Rectal smooth muscle tissue (tissue), 1 donor: Measurements from ENCODE around the gene ELOVL4.

ENCODE experiments used
- H3K27ac ChIP-seq: one replicate; pipeline ENCODE4 v1.7.0; 2013; ENCODE audit warnings: low read depth, low read length, inconsistent platforms
- H3K27me3 ChIP-seq: one replicate; pipeline ENCODE4 v1.7.0; 2013; ENCODE audit warnings: low read length; ENCODE audit not compliant: control insufficient read depth, insufficient read depth
- H3K36me3 ChIP-seq: one replicate; pipeline ENCODE4 v1.7.0; 2013; ENCODE audit warnings: low read length; ENCODE audit not compliant: control insufficient read depth, insufficient read depth
- H3K4me1 ChIP-seq: one replicate; pipeline ENCODE4 v1.7.0; 2013; ENCODE audit warnings: low read length; ENCODE audit not compliant: control insufficient read depth, insufficient read depth
- H3K4me3 ChIP-seq: one replicate; pipeline ENCODE4 v1.7.0; 2013; ENCODE audit warnings: low read length
- H3K9ac ChIP-seq: one replicate; pipeline ENCODE4 v1.7.0; 2013; ENCODE audit warnings: low read length

ELOVL4 gene

GRCh38 chr6:79947191-79948186, at the start of gene ELOVL4:
TSS of gene ELOVL4 (minus strand) at chr6:79947553. CDS start at chr6:79947279, 274 bp downstream.
- Histone ChIP-seq H3K27me3 (no peaks in the 10 kb centered on the region), H3K36me3 (no peaks in the 10 kb centered on the region), H3K4me1 (no peaks in the 10 kb centered on the region), H3K27ac (no peak within 1 kb of the TSS), H3K9ac (no peak within 1 kb of the TSS), H3K4me3 (peak within 1 kb of the TSS; percentile 70)

DNA sequence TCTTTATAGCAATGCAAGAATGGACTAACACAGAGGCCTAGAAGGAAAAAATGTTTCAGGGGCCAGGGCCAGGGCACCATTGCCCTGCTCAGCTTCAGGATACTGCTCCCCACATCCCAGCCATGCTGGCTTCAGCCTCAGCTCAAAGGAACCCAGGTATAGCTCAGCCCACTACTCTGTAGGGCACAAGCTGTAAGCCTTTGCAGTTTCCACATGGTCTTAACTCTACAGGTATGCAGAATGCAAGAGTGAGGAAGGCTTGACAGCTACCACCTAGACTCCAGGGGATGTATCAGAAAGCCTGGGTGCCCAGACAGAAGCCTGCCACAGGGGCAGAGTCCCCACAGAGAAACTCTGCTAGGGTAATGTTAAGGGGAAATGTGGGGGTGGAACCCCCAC, 46.6 kb upstream of the ELOVL4 start:
- no peaks in the 10 kb centered on the region for H3K4me1 ChIP-seq
- H3K36me3 ChIP-seq = no peaks in the 10 kb centered on the region
- no peak overlapping the region for H3K9ac ChIP-seq
- H3K27me3 ChIP-seq = no peaks in the 10 kb centered on the region
- H3K4me3 ChIP-seq = no peak overlapping the region
- no peak overlapping the region for H3K27ac ChIP-seq

DNA sequence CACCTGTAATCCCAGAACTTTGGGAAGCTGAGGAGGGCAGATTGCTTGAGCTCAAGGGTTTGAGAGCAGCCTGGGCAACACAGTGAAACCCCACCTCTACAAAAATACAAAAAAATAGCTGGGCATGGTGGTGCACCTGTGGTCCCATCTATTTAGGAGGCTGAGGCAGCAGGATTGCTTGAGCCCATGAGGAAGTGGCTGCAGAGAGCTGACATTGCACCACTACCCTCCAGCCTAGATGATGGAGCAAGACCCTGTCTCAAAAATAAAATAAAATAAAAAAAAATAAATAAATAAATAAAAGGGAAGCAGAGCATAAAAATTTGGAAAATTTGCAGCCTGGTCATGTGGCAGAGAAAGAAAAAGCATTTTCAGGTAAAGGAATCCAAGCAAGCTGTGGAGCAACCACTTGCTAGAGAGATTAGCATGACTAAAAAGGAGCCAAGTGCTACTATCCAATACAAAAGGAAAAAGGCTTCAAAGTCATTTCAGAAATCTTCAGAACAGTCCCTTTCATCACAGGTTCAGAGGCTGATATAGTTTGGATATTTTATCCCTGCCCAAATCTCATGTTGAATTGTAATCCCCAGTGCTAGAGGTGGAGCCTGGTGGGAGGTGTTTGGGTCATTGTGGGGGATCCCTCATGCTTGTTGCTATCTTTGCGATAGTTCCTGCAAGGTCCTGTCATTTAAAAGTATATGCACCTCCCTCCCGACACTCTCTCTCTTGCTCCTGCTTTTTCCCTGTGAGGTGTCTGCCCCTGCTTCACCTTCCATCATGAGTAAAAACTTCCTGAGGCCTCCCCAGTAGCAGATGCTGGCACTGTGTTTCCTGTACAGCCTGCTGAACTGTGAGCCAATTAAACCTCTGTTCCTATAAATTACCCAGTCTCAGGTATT, 45.9 kb upstream of the ELOVL4 start:
- H3K27ac ChIP-seq = no peak overlapping the region
- no peaks in the 10 kb centered on the region for H3K27me3 ChIP-seq
- no peak overlapping the region for H3K9ac ChIP-seq
- H3K4me1 ChIP-seq = no peaks in the 10 kb centered on the region
- H3K36me3 ChIP-seq = no peaks in the 10 kb centered on the region
- H3K4me3 ChIP-seq = no peak overlapping the region

GRCh38 chr6:79989641-79990040, 42.3 kb upstream of the ELOVL4 start:
- Histone ChIP-seq H3K9ac (no peak overlapping the region), H3K4me1 (no peaks in the 10 kb centered on the region), H3K27me3 (no peaks in the 10 kb centered on the region), H3K4me3 (no peak overlapping the region), H3K36me3 (no peaks in the 10 kb centered on the region), H3K27ac (no peak overlapping the region)

DNA sequence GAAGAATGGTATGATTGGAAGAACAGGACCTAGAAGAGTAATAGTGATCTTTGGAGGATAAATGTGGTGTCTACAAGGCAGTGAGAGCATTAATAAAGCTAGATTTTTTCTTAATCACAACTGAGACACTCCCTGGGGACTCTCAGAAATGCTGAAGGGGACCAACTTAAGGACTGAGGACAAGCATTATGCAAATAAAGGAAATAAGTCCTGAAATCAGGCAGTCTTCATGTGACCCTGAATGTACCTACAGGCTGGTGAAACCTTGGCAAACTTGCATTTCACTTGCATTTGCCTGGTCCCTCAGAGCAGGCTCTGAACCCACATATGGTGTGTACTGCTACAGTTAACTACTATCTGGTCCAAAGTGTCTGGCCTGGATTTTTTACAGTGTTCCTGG, 37.8 kb upstream of the ELOVL4 start:
- H3K4me3 ChIP-seq = no peak overlapping the region
- H3K27ac ChIP-seq = no peak overlapping the region
- H3K27me3 ChIP-seq = no peaks in the 10 kb centered on the region
- H3K9ac ChIP-seq = no peak overlapping the region
- H3K4me1 ChIP-seq = no peaks in the 10 kb centered on the region
- no peaks in the 10 kb centered on the region for H3K36me3 ChIP-seq

- Histone ChIP-seq H3K9ac (no peak overlapping the region), H3K27me3 (no peaks in the 10 kb centered on the region), H3K4me3 (no peak overlapping the region), H3K4me1 (no peaks in the 10 kb centered on the region), H3K27ac (no peak overlapping the region), H3K36me3 (no peaks in the 10 kb centered on the region)
Observed at GRCh38 chr6:79984261-79984660, 36.9 kb upstream of the ELOVL4 start.

- Histone ChIP-seq H3K4me1 (no peaks in the 10 kb centered on the region), H3K27ac (no peak overlapping the region), H3K27me3 (no peaks in the 10 kb centered on the region), H3K9ac (no peak overlapping the region), H3K36me3 (no peaks in the 10 kb centered on the region), H3K4me3 (no peak overlapping the region)
Observed at GRCh38 chr6:79981652-79982051, 34.3 kb upstream of the ELOVL4 start.

DNA sequence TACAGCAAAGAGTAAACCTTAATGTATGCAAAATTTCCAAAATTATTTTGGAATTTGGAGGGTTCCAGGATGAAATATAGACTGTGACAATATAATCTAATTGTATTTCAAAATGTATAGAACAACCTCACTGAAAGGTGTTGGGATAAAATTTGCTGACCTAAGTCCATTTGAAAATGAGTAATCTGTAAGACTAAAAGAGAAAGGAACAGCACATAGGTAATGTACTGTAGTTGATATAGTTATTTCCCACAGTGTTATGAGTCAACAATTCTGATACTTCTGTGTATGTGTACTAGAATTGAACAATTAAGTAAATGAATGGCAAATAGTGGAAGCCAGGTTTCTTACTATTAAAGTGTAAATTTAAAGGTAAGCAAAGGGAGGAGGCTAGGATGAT, 23.8 kb upstream of the ELOVL4 start:
- no peaks in the 10 kb centered on the region for H3K36me3 ChIP-seq
- H3K27me3 ChIP-seq = no peaks in the 10 kb centered on the region
- no peak overlapping the region for H3K4me3 ChIP-seq
- no peaks in the 10 kb centered on the region for H3K4me1 ChIP-seq
- no peak overlapping the region for H3K27ac ChIP-seq
- H3K9ac ChIP-seq = no peak overlapping the region

- H3K36me3 ChIP-seq = no peaks in the 10 kb centered on the region
- no peak overlapping the region for H3K27ac ChIP-seq
- H3K4me3 ChIP-seq = no peak overlapping the region
- H3K9ac ChIP-seq = no peak overlapping the region
- no peaks in the 10 kb centered on the region for H3K4me1 ChIP-seq
- no peaks in the 10 kb centered on the region for H3K27me3 ChIP-seq
Observed at GRCh38 chr6:79969784-79970183, 22.4 kb upstream of the ELOVL4 start.

- Histone ChIP-seq H3K36me3 (no peaks in the 10 kb centered on the region), H3K4me3 (no peak overlapping the region), H3K9ac (no peak overlapping the region), H3K4me1 (no peaks in the 10 kb centered on the region), H3K27ac (no peak overlapping the region), H3K27me3 (no peaks in the 10 kb centered on the region)
Observed at GRCh38 chr6:79967178-79967577, 19.8 kb upstream of the ELOVL4 start.

DNA sequence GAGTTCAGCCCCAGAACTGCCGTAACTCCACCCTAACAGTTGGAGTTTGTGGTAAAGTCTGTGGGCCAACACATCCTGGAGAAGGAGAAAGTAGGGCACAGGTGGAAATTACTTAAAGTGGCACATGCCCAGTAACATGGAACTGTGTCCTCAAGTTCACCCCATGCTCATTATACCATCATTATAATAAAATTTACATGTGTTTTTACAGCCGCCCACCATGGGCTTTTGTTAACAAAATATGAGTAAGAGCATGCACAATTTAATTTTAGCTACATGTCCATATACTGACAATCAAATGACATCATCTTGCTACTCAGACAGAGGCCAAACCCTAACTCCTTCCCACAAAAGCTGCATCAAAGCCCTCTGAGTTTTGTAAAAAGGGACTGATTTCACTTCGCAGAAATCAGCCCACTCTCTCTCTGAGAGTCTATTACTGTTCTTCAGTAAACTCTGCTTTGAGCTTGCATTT, 17.3 kb upstream of the ELOVL4 start:
- Histone ChIP-seq H3K36me3 (no peaks in the 10 kb centered on the region), H3K27me3 (no peaks in the 10 kb centered on the region), H3K4me3 (no peak overlapping the region), H3K9ac (no peak overlapping the region), H3K27ac (no peak overlapping the region), H3K4me1 (no peaks in the 10 kb centered on the region)

- Histone ChIP-seq H3K4me1 (no peaks in the 10 kb centered on the region), H3K36me3 (no peaks in the 10 kb centered on the region), H3K27me3 (no peaks in the 10 kb centered on the region), H3K4me3 (no peak overlapping the region), H3K9ac (no peak overlapping the region), H3K27ac (no peak overlapping the region)
Observed at GRCh38 chr6:79954849-79955248, 7.5 kb upstream of the ELOVL4 start.
